HCT116 (cell line): ENCODE data around the gene SPSB4. TPM values are rescaled to one million over a fixed set of nuclear protein-coding genes. Genes with fewer than 3 reads are reported as not detected.

ENCODE experiments used
- ATAC-seq: fragments of 200-7000 bp; cut with Tn5 transposase; 2 replicates; pipeline ENCODE4 v1.9.1; 2020; ENCODE audit warnings: mild to moderate bottlenecking, moderate library complexity
- BruUV-seq: library from RNA; stranded (reverse); fragments of 400-500 nt; replicated peaks from 2 replicates; lab custom pipeline; 2021; lab: Mats Ljungman, UMichigan
- CTCF ChIA-PET: fragments of 300-600 bp; sonication (Branson Sonifier 250); formaldehyde crosslinking; loops from one replicate; lab custom pipeline; 2021; ENCODE audit warnings: antibody characterized with exemption; lab: Charles Lee
- POLR2A ChIA-PET: fragments of 300-600, 350-600 bp; sonication (Branson Sonifier 250); formaldehyde crosslinking; loops from one replicate; lab custom pipeline; 2021; ENCODE audit warnings: antibody characterized with exemption; lab: Charles Lee
- RAD21 ChIA-PET, 2 experiments: fragments of 300-600 bp; sonication (Branson Sonifier 250); formaldehyde crosslinking; loops; one replicate each; lab custom pipeline; 2023; ENCODE audit warnings: low total read pairs in 2 of 2; ENCODE audit not compliant: uncharacterized antibody in 2 of 2, unreplicated experiment in 2 of 2, low non-redundant PET in 1 of 2; lab: Charles Lee
- DNase-seq: peaks from one replicate; pipeline ENCODE4 v3.0.0-alpha.2; 2010; ENCODE audit warnings: low read depth, low spot score
- H2AFZ ChIP-seq: fragments of 200-600 bp; shearing (Covaris generic), sonication (generic); 2 replicates; pipeline ENCODE4 v1.6.1; 2017; ENCODE audit warnings: low read depth, mixed run types, mixed read lengths, antibody characterized with exemption, low read length; ENCODE audit not compliant: poor library complexity, severe bottlenecking
- H3K27ac ChIP-seq: 2 replicates; pipeline ENCODE4 v1.5.1; 2012; ENCODE audit warnings: low read depth, low read length
- H3K27me3 ChIP-seq: fragments of 200-600 bp; sonication (generic); 2 replicates; pipeline ENCODE4 v1.6.1; 2016; ENCODE audit warnings: mixed run types, low read length, mixed read lengths; ENCODE audit not compliant: insufficient read depth
- H3K36me3 ChIP-seq, 2 experiments: fragments of 200-500 bp in 1 of 2; fragments of 200-600 bp in 1 of 2; sonication (Bioruptor generic) in 1 of 2; sonication (generic) in 1 of 2; 2 replicates each; pipeline versions ENCODE4 v1.5.1 to v1.6.1; 2014 to 2016; ENCODE audit warnings: low read length in 2 of 2, inconsistent platforms in 1 of 2, mixed read lengths in 1 of 2, mixed run types in 1 of 2; ENCODE audit not compliant: insufficient read depth in 2 of 2, control insufficient read depth in 1 of 2
- H3K4me1 ChIP-seq, 2 experiments: fragments of 200-600 bp in 1 of 2; sonication (generic) in 1 of 2; 2 replicates each; pipeline versions ENCODE4 v1.5.1 to v1.6.1; 2012 to 2017; ENCODE audit warnings: low read length in 2 of 2, inconsistent platforms in 1 of 2, mild to moderate bottlenecking in 1 of 2, mixed read lengths in 1 of 2, mixed run types in 1 of 2, moderate library complexity in 1 of 2; ENCODE audit not compliant: insufficient read depth in 2 of 2, control insufficient read depth in 1 of 2
- H3K4me2 ChIP-seq: fragments of 200-600 bp; sonication (generic); 2 replicates; pipeline ENCODE4 v1.6.1; 2017; ENCODE audit warnings: mixed run types, low read length, mixed read lengths
- H3K4me3 ChIP-seq, 2 experiments: fragments of 200-600 bp in 1 of 2; sonication (generic) in 1 of 2; replicated peaks in 1 of 2; 2 replicates each; pipeline ENCODE4 v1.5.1; 2011 to 2016; ENCODE audit warnings: low read length in 2 of 2, control low read depth in 1 of 2, low read depth in 1 of 2, mild to moderate bottlenecking in 1 of 2, mixed read lengths in 1 of 2, mixed run types in 1 of 2
- H3K79me2 ChIP-seq: fragments of 200-600 bp; sonication (generic); 2 replicates; pipeline ENCODE4 v1.6.1; 2017; ENCODE audit warnings: mild to moderate bottlenecking, mixed run types, low read length, moderate library complexity, mixed read lengths; ENCODE audit not compliant: insufficient read depth
- H3K9ac ChIP-seq: fragments of 200-600 bp; sonication (generic); 2 replicates; pipeline ENCODE4 v1.6.1; 2016; ENCODE audit warnings: low read length, mixed read lengths
- H3K9me2 ChIP-seq: fragments of 200-600 bp; sonication (generic), shearing (Covaris generic); 2 replicates; pipeline ENCODE4 v1.6.1; 2017; ENCODE audit warnings: mixed run types, mild to moderate bottlenecking, moderate library complexity; ENCODE audit not compliant: insufficient read depth
- H3K9me3 ChIP-seq, 2 experiments: fragments of 200-500 bp in 1 of 2; fragments of 200-600 bp in 1 of 2; sonication (Bioruptor generic) in 1 of 2; sonication (generic) in 1 of 2; 2 replicates each; pipeline ENCODE4 v1.6.1; 2014 to 2017; ENCODE audit warnings: low read length in 2 of 2, mixed read lengths in 2 of 2, inconsistent platforms in 1 of 2, low read depth in 1 of 2, mild to moderate bottlenecking in 1 of 2, mixed run types in 1 of 2, moderate library complexity in 1 of 2; ENCODE audit not compliant: control insufficient read depth in 1 of 2, insufficient read depth in 1 of 2
- H4K20me1 ChIP-seq: fragments of 200-600 bp; sonication (generic), shearing (Covaris generic); 2 replicates; pipeline ENCODE4 v1.6.1; 2017; ENCODE audit warnings: mixed run types, mild to moderate bottlenecking, moderate library complexity; ENCODE audit not compliant: insufficient read depth
- ELF1 ChIP-seq: IDR thresholded peaks from 2 replicates; pipeline ENCODE4 v1.6.1; 2012; ENCODE audit warnings: low read depth, borderline replicate concordance
- FOSL1 ChIP-seq: IDR thresholded peaks from 2 replicates; pipeline ENCODE4 v1.6.1; 2012; ENCODE audit warnings: low read depth
- SP1 ChIP-seq: IDR thresholded peaks from 2 replicates; pipeline ENCODE4 v1.6.1; 2012; ENCODE audit warnings: low read depth
- SRF ChIP-seq: IDR thresholded peaks from 2 replicates; pipeline ENCODE4 v1.6.1; 2012; ENCODE audit warnings: low read depth
- intact Hi-C: fragments of 100-400 bp; cut with micrococcal nuclease; formaldehyde crosslinking; loops from 2 replicates; pipeline ENCODE4 v1.10.0; 2022
- total RNA-seq: library from RNA; stranded (reverse); gene quantifications from one replicate; pipeline ENCODE4 v1.2.1, GENCODE V29; 2021; ENCODE audit not compliant: unreplicated experiment

Gene SPSB4
- total RNA-seq, 1 experiment from 2014 or later, result 0.57 TPM

DNA sequence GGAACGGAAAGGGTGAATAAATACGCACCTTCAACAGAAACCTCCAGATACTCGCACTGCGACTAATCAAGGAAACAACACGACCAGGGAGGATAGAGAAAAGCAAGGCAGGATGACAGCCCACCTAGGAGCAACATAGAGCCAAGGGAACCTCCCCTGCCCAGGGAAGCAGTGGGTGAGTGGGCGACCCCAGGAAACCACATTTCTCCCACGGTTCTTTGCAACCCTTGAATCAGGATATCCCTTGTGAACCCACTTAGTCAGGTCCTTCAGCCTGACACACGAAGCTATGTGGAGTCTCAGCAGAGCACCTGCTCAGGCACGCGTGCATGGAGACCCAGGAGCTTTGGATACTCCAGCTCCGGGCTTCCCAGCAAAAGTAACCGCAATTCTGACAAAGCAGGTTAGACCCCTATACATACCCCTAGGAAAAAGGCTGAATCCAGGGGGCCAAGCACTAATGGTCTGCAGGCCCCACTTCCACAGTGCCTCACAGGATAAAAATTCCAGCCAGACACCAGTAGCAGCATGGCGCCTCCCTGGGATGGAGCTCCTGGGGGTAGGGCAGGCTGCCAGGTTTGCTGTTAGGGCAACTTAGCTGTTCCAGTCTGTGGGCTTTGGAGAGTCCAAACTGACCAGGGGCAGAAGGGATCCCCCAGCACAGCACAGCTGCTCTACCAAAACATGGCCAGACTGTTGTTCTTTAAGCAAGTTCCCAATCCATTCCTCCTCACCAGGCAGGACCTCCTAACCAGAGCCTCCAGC, 142.1 kb downstream of the SPSB4 start:
- TF ChIP-seq SP1, result no peak
- TF ChIP-seq ELF1, result no peak
- no peak for TF ChIP-seq FOSL1
- TF ChIP-seq SRF, result no peak
- TF ChIP-seq, all 23 proteins: peak for 0
- Histone ChIP-seq H3K79me2 (no peaks in the 10 kb centered on the region), H3K4me3 (no peak overlapping the region), H3K4me1 (no peaks in the 10 kb centered on the region), H3K9me2 (no peaks in the 10 kb centered on the region), H3K27me3 (peaks cover 26% of the 10 kb centered on the region; the same call in 1 of the 2 replicates), H3K36me3 (no peaks in the 10 kb centered on the region), H4K20me1 (no peaks in the 10 kb centered on the region), H3K9ac (no peak overlapping the region), H3K9me3 (no peaks in the 10 kb centered on the region), H3K27ac (no peak overlapping the region), H3K4me2 (0 out of 2 replicates have a peak overlapping the region, but pooled peaks have one; percentile 38), H2AFZ (peak overlapping the region; percentile 28)
- RAD21 ChIA-PET, result no interaction called here
- CTCF ChIA-PET, result interaction anchor here (1.2 to 3.3 kb wide), 3 partner anchors 8 to 194 kb away, joined by 3 to 38 read pairs (median 7); partner anchors contain the start of gene PXYLP1
- intact Hi-C loops, result loop anchor here (2.0 to 5.0 kb wide), 2 partner anchors 270 to 1066 kb away; no protein-coding TSS in a partner anchor
- no peak for DNase-seq
- no peak for ATAC-seq
- POLR2A ChIA-PET, result no interaction called here
- no TSS peak for BruUV-seq

Other genes starting within 250 kb of the SPSB4 start
- gene SLC25A36, start 109.5 kb upstream of the SPSB4 start, total RNA-seq, result 81.2 TPM
- gene PXYLP1, start 180.5 kb downstream of the SPSB4 start, total RNA-seq, result 15.3 TPM